Mucosa of stomach (tissue), 1 donor: ENCODE measurements around the gene OR5H2.
"Not testable (repeated sequence)": the region's sequence is repeated elsewhere in the genome, so short reads cannot be mapped to it uniquely, and the experiment has no call there.

Experiments used
- H3K27me3 ChIP-seq: one replicate; pipeline ENCODE4 v1.7.0; 2013; ENCODE audit warnings: mild to moderate bottlenecking, low read length; ENCODE audit not compliant: control insufficient read depth, insufficient read depth
- H3K36me3 ChIP-seq: one replicate; pipeline ENCODE4 v1.7.0; 2013; ENCODE audit warnings: low read length; ENCODE audit not compliant: control insufficient read depth, insufficient read depth
- H3K4me1 ChIP-seq: one replicate; pipeline ENCODE4 v1.7.0; 2013; ENCODE audit warnings: mild to moderate bottlenecking, low read length; ENCODE audit not compliant: control insufficient read depth, insufficient read depth
- H3K4me3 ChIP-seq: one replicate; pipeline ENCODE4 v1.7.0; 2013; ENCODE audit warnings: low read length
- H3K9ac ChIP-seq: one replicate; pipeline ENCODE4 v1.7.0; 2013; ENCODE audit warnings: mild to moderate bottlenecking, low read length, moderate library complexity
- H3K9me3 ChIP-seq: one replicate; pipeline ENCODE4 v1.7.0; 2013; ENCODE audit warnings: mild to moderate bottlenecking, low read length, moderate library complexity; ENCODE audit not compliant: control insufficient read depth
- donor health status: Pancreatic carcinoma.

Gene OR5H2

DNA sequence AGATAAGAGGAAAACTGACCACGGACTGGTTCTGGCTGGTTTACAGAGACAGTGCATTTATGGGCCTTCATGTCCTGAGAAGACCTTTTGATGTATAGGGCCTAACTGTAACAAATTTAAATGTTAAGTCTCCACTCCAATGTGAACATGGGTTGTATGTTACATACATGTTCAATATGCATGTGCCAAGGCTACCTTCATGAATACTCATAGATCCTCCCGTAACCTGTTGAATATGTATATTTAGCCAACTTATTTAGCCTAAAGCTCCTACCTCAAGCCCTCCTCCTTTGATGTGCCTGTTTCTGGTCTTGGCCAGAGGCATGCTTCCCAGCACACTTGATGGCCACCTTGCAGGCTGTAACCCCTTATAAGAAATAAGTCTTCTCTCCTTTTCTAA, at the start of gene OR5H2:
Gene OR5H2, plus strand, starts transcription at position 301 of the 400 bp plus-strand sequence. CDS start 398 bp downstream, outside the sequence.
- H3K4me3 ChIP-seq, result no peak within 1 kb of the TSS
- H3K9ac ChIP-seq, result no peak within 1 kb of the TSS
- no peaks in the 10 kb centered on the region for H3K36me3 ChIP-seq
- no peaks in the 10 kb centered on the region for H3K4me1 ChIP-seq
- H3K27me3 ChIP-seq, result no peaks in the 10 kb centered on the region
- no peaks in the 10 kb centered on the region for H3K9me3 ChIP-seq

DNA sequence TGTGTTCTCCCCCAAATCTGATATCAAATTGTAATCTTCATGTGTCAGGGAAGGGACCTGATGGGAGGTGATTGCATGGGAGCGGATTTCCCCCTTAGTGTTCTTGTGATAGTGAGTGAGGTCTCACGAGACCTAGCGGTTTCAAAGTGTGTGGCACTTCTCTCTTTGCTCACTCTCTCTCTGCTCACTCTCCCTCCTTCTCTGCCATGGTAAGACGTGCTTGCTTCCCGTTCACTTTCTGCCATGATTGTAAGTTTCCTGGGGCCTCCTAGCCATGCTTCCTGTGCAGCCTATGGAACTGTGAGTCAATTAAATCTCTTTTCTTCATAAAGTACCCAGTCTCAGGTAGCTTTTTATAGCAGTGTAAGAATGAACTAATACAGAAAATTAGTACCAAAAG, 48.8 kb upstream of the OR5H2 start:
- Histone ChIP-seq H3K9me3 (no peaks in the 10 kb centered on the region), H3K9ac (no peak overlapping the region), H3K36me3 (no peaks in the 10 kb centered on the region), H3K4me3 (no peak overlapping the region), H3K4me1 (no peaks in the 10 kb centered on the region), H3K27me3 (no peaks in the 10 kb centered on the region)

GRCh38 chr3:98240131-98240530, 42.2 kb upstream of the OR5H2 start:
- Histone ChIP-seq H3K4me3 (no peak overlapping the region), H3K9ac (no peak overlapping the region), H3K36me3 (no peaks in the 10 kb centered on the region), H3K4me1 (no peaks in the 10 kb centered on the region), H3K27me3 (no peaks in the 10 kb centered on the region), H3K9me3 (no peaks in the 10 kb centered on the region)

- no peaks in the 10 kb centered on the region for H3K27me3 ChIP-seq
- no peaks in the 10 kb centered on the region for H3K36me3 ChIP-seq
- no peak overlapping the region for H3K9ac ChIP-seq
- H3K4me3 ChIP-seq, result no peak overlapping the region
- H3K9me3 ChIP-seq, result no peaks in the 10 kb centered on the region
- no peaks in the 10 kb centered on the region for H3K4me1 ChIP-seq
Measured at GRCh38 chr3:98242155-98242554, 40.1 kb upstream of the OR5H2 start.

DNA sequence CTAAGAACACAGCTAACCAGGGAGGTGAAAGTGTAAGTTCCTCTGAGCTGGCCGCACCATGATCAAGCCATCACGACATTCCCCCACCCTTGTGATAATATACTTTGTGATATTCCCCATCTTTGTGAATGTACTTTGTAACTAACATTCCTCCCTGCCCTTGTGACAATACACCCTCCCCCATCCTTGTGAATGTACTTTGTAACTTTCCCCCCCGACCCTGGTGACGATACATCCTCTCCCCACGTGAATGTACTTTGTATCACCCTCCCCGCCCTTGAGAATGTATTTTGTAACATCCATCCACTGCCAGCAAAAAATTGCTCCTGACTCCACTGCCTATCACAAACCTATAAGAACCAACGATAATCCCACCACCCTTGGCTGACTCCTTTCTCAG, 38.5 kb upstream of the OR5H2 start:
- no peaks in the 10 kb centered on the region for H3K4me1 ChIP-seq
- H3K9me3 ChIP-seq, result no peaks in the 10 kb centered on the region
- no peak overlapping the region for H3K4me3 ChIP-seq
- no peaks in the 10 kb centered on the region for H3K27me3 ChIP-seq
- no peaks in the 10 kb centered on the region for H3K36me3 ChIP-seq
- H3K9ac ChIP-seq, result no peak overlapping the region

GRCh38 chr3:98246142-98246541, 36.2 kb upstream of the OR5H2 start:
- no peak overlapping the region for H3K9ac ChIP-seq
- H3K4me3 ChIP-seq, result no peak overlapping the region
- no peaks in the 10 kb centered on the region for H3K4me1 ChIP-seq
- H3K27me3 ChIP-seq, result no peaks in the 10 kb centered on the region
- no peaks in the 10 kb centered on the region for H3K9me3 ChIP-seq
- H3K36me3 ChIP-seq, result no peaks in the 10 kb centered on the region

DNA sequence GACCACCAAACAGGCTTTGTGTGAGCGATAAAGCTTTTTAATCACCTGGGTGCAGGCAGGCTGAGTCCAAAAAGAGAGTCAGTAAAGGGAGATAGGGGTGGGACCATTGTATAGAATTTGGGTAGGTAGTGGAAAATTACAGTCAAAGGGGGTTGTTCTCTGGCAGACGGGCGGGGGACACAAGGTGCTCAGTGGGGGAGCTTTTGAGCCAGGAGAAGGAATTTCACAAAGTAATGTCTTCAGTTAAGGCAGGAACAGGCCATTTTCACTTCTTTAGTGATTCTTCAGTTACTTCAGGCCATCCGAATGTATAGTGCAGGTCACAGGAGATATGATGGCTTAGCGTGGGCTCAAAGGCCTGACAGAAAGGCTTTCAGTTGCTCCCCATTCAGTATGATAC, 26.3 kb upstream of the OR5H2 start:
- not testable (repeated sequence) for H3K4me3 ChIP-seq, H3K4me1 ChIP-seq, H3K9me3 ChIP-seq, H3K27me3 ChIP-seq, H3K36me3 ChIP-seq, H3K9ac ChIP-seq

DNA sequence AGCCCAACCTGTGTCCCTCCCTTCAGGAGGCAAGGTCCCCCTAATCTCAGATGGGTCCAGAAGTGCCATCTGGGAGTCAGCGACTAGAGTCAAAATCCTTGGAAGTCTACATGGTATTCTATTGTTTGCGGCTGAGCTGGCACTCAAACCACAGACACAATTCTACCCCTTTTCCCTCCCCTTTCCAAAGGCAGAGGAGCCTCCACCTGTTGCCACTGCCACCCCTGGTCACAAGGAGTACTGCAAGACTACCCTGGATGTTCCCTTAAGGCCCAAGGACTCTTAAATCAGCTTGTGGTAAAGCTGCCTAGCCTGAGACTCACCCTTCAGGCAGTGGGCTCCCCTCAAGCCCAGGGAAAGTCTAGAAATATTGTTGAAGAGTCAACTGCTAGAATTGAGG, 22.6 kb upstream of the OR5H2 start:
- no peaks in the 10 kb centered on the region for H3K9me3 ChIP-seq
- H3K27me3 ChIP-seq, result no peaks in the 10 kb centered on the region
- H3K4me1 ChIP-seq, result no peaks in the 10 kb centered on the region
- H3K4me3 ChIP-seq, result no peak overlapping the region
- H3K9ac ChIP-seq, result no peak overlapping the region
- H3K36me3 ChIP-seq, result no peaks in the 10 kb centered on the region

DNA sequence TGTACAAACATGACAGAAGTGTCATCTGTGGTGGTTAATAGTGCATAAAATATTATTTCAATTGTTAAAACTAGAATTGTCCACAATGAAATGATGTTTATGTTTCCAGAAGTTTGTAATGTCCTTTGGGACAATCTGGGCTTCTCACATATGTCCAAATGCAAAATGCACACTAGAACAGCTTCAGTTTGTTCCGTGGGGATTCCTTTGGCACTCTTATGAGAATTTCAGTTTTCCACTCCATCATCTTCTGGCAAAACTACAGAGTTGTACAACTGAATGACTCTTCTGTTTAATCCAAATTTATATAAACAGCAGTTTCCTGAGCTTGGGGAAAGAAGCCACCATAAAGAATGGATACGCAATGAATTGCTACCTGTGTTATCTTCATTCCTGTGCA, 20.3 kb upstream of the OR5H2 start:
- no peaks in the 10 kb centered on the region for H3K36me3 ChIP-seq
- H3K9ac ChIP-seq, result no peak overlapping the region
- no peaks in the 10 kb centered on the region for H3K4me1 ChIP-seq
- no peak overlapping the region for H3K4me3 ChIP-seq
- no peaks in the 10 kb centered on the region for H3K27me3 ChIP-seq
- no peaks in the 10 kb centered on the region for H3K9me3 ChIP-seq

DNA sequence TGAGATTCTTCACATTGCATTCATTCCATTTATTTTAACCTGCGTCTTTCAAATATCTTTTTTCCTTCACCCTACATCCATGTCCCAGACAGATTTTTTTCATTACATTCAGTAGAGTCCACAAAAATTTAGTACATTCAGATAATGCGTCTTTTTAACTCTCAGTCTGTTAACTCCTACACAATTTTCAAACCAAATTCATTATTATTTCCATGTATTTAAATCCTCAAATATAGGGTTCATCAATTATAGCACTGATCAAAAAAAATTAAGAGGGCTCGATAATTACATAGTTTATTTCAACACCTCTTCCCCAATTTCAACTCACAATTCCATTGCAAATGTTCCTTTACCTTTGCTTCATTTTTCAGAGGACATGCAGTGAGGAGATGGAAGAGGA, 18.4 kb upstream of the OR5H2 start, which contains the start of gene OR5H6:
Gene OR5H6, plus strand, starts transcription at position 301 of the 400 bp plus-strand sequence. Its CDS starts 89 bp downstream, at position 390.
- Histone ChIP-seq H3K9me3 (no peaks in the 10 kb centered on the region), H3K4me3 (no peak within 1 kb of the TSS), H3K9ac (no peak within 1 kb of the TSS), H3K36me3 (no peaks in the 10 kb centered on the region), H3K27me3 (no peaks in the 10 kb centered on the region), H3K4me1 (no peaks in the 10 kb centered on the region)

GRCh38 chr3:98269846-98270245, 12.5 kb upstream of the OR5H2 start:
- Histone ChIP-seq H3K9ac (no peak overlapping the region), H3K36me3 (no peaks in the 10 kb centered on the region), H3K4me3 (no peak overlapping the region), H3K4me1 (no peaks in the 10 kb centered on the region), H3K9me3 (no peaks in the 10 kb centered on the region), H3K27me3 (no peaks in the 10 kb centered on the region)

DNA sequence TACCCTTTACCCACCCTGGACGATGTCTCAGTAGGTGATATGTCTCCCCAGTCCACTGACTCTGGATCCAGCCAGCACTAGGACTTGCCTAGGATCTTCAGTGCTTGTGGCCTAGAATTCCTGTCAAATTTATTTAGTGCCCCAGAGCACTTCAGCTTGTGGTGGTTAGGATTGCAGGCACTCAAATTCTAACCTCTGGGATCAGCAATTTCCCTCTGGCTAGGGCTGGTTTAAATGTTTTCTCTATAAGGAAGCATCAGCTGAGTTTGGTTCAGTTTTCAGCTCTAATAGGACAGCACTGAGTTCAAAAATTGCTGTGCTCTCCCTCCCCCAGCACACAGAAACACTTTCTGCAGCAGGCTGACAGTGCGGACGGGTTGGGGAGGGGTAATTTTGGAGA, 10.2 kb upstream of the OR5H2 start:
- no peaks in the 10 kb centered on the region for H3K4me1 ChIP-seq
- no peak overlapping the region for H3K4me3 ChIP-seq
- H3K36me3 ChIP-seq, result no peaks in the 10 kb centered on the region
- H3K9ac ChIP-seq, result no peak overlapping the region
- H3K9me3 ChIP-seq, result no peaks in the 10 kb centered on the region
- no peaks in the 10 kb centered on the region for H3K27me3 ChIP-seq

DNA sequence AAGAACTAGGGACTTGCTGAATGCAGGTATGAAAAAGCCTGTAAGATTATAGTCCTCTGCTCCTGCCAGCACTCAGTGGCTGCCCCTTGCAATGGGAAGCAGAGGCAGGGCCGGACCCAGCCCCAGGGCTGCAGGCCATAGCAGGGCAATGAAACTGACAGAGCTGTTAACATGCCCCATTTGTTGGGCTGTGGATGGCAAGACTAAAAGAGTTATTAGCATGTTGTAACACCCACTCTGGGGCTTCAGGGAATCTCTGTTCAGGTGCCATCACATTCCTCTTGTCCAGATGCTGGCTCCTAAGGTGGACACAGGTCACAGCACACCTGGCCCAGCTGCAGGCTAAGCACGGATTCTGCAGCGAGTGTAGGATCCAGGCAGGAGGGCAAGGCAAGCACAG, 7.4 kb upstream of the OR5H2 start:
- Histone ChIP-seq H3K27me3 (no peaks in the 10 kb centered on the region), H3K4me1 (no peaks in the 10 kb centered on the region), H3K36me3 (no peaks in the 10 kb centered on the region), H3K4me3 (no peak overlapping the region), H3K9me3 (no peaks in the 10 kb centered on the region), H3K9ac (no peak overlapping the region)
